Endothelial cell of umbilical vein (primary cell): ENCODE results near the gene UROC1. TPM values are rescaled to one million over a fixed set of nuclear protein-coding genes. Genes with fewer than 3 reads are reported as not detected.

ENCODE experiments used
- BruUV-seq: library from RNA; stranded (reverse); fragments of 400-500 nt; replicated peaks from 2 replicates; lab custom pipeline; 2021; lab: Mats Ljungman, UMichigan
- CTCF ChIA-PET: fragments of 300-600, 350-600 bp; sonication (Branson Sonifier 250); formaldehyde crosslinking; loops from one replicate; lab custom pipeline; 2021; ENCODE audit warnings: antibody characterized with exemption, inconsistent platforms; lab: Charles Lee
- POLR2A ChIA-PET: fragments of 300-600, 350-600 bp; sonication (Branson Sonifier 250); formaldehyde crosslinking; loops from one replicate; lab custom pipeline; 2021; ENCODE audit warnings: antibody characterized with exemption, inconsistent platforms; lab: Charles Lee
- DNase-seq: peaks from one replicate; pipeline ENCODE4 v3.0.0-alpha.2; 2011; ENCODE audit warnings: low read depth, low spot score
- FAIRE-seq: peaks from 2 replicates; lab custom pipeline; 2011; peaks lifted over from hg19 to GRCh38; lab: Jason Lieb, UNC
- H2AFZ ChIP-seq: 2 replicates; pipeline ENCODE4 v1.6.0; 2012; ENCODE audit warnings: low read depth, low read length, control low read depth, inconsistent platforms
- H3K27ac ChIP-seq: 2 replicates; pipeline ENCODE4 v1.5.1; 2011; ENCODE audit warnings: low read depth, mild to moderate bottlenecking, control low read depth, low read length, moderate library complexity; ENCODE audit not compliant: insufficient read depth
- H3K27me3 ChIP-seq, 2 experiments: 2 replicates each; pipeline versions ENCODE4 v1.6.0 to v1.6.1; 2011; ENCODE audit warnings: low read length in 2 of 2, mixed read lengths in 1 of 2; ENCODE audit not compliant: control insufficient read depth in 2 of 2, insufficient read depth in 2 of 2
- H3K36me3 ChIP-seq, 2 experiments: 2 replicates in 1 of 2; 3 replicates in 1 of 2; pipeline ENCODE4 v1.5.1; 2011; ENCODE audit warnings: low read length in 2 of 2, mild to moderate bottlenecking in 1 of 2, moderate library complexity in 1 of 2; ENCODE audit not compliant: control insufficient read depth in 2 of 2, insufficient read depth in 2 of 2; ENCODE audit errors: extremely low read depth in 1 of 2
- H3K4me1 ChIP-seq: 3 replicates; pipeline ENCODE4 v1.5.1; 2011; ENCODE audit warnings: mild to moderate bottlenecking, low read length; ENCODE audit not compliant: control insufficient read depth, insufficient read depth; ENCODE audit errors: extremely low read depth
- H3K4me2 ChIP-seq: 2 replicates; pipeline ENCODE4 v1.6.1; 2011; ENCODE audit warnings: low read length, control low read depth, mixed read lengths; ENCODE audit not compliant: insufficient read depth
- H3K4me3 ChIP-seq, 3 experiments: fragments of 200-600 bp in 1 of 3; sonication (generic), shearing (Covaris generic) in 1 of 3; replicated peaks in 1 of 3; 2 replicates each; pipeline ENCODE4 v1.5.1; 2011 to 2016; ENCODE audit warnings: control low read depth in 3 of 3, low read length in 3 of 3, mild to moderate bottlenecking in 2 of 3, inconsistent platforms in 1 of 3, low read depth in 1 of 3, moderate library complexity in 1 of 3; ENCODE audit not compliant: insufficient read depth in 1 of 3
- H3K79me2 ChIP-seq: 2 replicates; pipeline ENCODE4 v1.6.0; 2012; ENCODE audit warnings: low read length, inconsistent platforms; ENCODE audit not compliant: control insufficient read depth, insufficient read depth
- H3K9ac ChIP-seq: replicated peaks from 2 replicates; pipeline ENCODE3; 2011; ENCODE audit warnings: low read length, control low read depth; ENCODE audit not compliant: insufficient read depth; ENCODE audit errors: extremely low read depth
- H3K9me1 ChIP-seq: replicated peaks from 3 replicates; pipeline ENCODE4 v1.6.0; 2011; ENCODE audit warnings: mild to moderate bottlenecking, low read length; ENCODE audit not compliant: control insufficient read depth, insufficient read depth; ENCODE audit errors: extremely low read depth
- H3K9me3 ChIP-seq: replicated peaks from 2 replicates; pipeline ENCODE4 v1.5.1; 2012; ENCODE audit warnings: low read length, inconsistent platforms; ENCODE audit not compliant: control insufficient read depth, insufficient read depth
- H4K20me1 ChIP-seq: replicated peaks from 2 replicates; pipeline ENCODE3; 2011; ENCODE audit warnings: mild to moderate bottlenecking, low read length; ENCODE audit not compliant: control insufficient read depth, insufficient read depth; ENCODE audit errors: extremely low read depth
- CTCF ChIP-seq, 2 donors: IDR thresholded peaks; 1 replicate in 1 of 2; 2 replicates in 1 of 2; pipeline ENCODE4 v1.5.1; 2011; ENCODE audit warnings: low read length in 2 of 2, mild to moderate bottlenecking in 2 of 2, moderate library complexity in 2 of 2, control low read depth in 1 of 2, inconsistent platforms in 1 of 2, low read depth in 1 of 2; ENCODE audit not compliant: insufficient read depth in 1 of 2; ENCODE audit errors: extremely low read depth in 1 of 2
- EZH2 ChIP-seq: IDR thresholded peaks from 2 replicates; pipeline ENCODE4 v1.6.1; 2012; ENCODE audit warnings: borderline replicate concordance, low read depth, mild to moderate bottlenecking, moderate library complexity, low read length, inconsistent platforms; ENCODE audit not compliant: severe bottlenecking
- GATA2 ChIP-seq: IDR thresholded peaks from 2 replicates; pipeline ENCODE4 v1.7.0; 2011; ENCODE audit warnings: low read depth, mild to moderate bottlenecking, moderate library complexity, mixed read lengths, low read length; ENCODE audit not compliant: insufficient read length, insufficient read depth
- JUN ChIP-seq: IDR thresholded peaks from 2 replicates; pipeline ENCODE4 v1.6.1; 2011; ENCODE audit warnings: borderline replicate concordance, low read depth; ENCODE audit not compliant: insufficient read length, insufficient read depth
- MYC ChIP-seq: IDR thresholded peaks from one replicate; pipeline ENCODE4 v1.6.1; 2011; ENCODE audit warnings: mild to moderate bottlenecking, low read depth, low read length
- POLR2A ChIP-seq: IDR thresholded peaks from 2 replicates; pipeline ENCODE4 v1.6.1; 2012; ENCODE audit warnings: low read depth, mild to moderate bottlenecking, control low read depth, low read length
- dilution Hi-C: fragments of 300-500 bp; cut with MboI; formaldehyde crosslinking; loops from one replicate; pipeline ENCODE4 v1.15.0; 2019; ENCODE audit warnings: low sequenced_read_pairs; ENCODE audit not compliant: extremely low pct_ligation_motif_present
- intact Hi-C: fragments of 100-400 bp; cut with micrococcal nuclease; formaldehyde crosslinking; loops from one replicate; pipeline ENCODE4 v1.10.0; 2022
- polyA plus RNA-seq, 4 experiments: library from polyadenylated mRNA; depleted of rRNA in 3 of 4; stranded (reverse) in 3 of 4; unstranded in 1 of 4; fragments of >200 nt; gene quantifications; 2 replicates each; pipeline versions ENCODE4 v1.2.1 to v1.2.3, GENCODE V29; 2011 to 2012; ENCODE audit warnings: missing spikeins in 1 of 4
- total RNA-seq: library from RNA; stranded (reverse); gene quantifications from 2 replicates; pipeline ENCODE4 v1.2.3, GENCODE V29; 2021

The UROC1 gene
- total and polyA plus RNA-seq, 2 donors (not counting 3 experiments of a cell fraction or from before 2014, with no cell fraction given): not detected

- no peaks in the 10 kb centered on the region for H3K79me2 ChIP-seq
- H3K9me3 ChIP-seq: no peaks in the 10 kb centered on the region
- H3K9ac ChIP-seq: no peak overlapping the region
- ChIA-PET CTCF (no interaction called here), POLR2A (no interaction called here)
- peaks cover 15% of the 10 kb centered on the region for H3K4me1 ChIP-seq
- TF ChIP-seq JUN (no peak), EZH2 (no peak)
- dilution Hi-C loops (no loop called here), intact Hi-C loops (no loop called here)
- no peaks in the 10 kb centered on the region for H3K36me3 ChIP-seq
- H3K27me3 ChIP-seq: no peaks in the 10 kb centered on the region
- no peak overlapping the region for H3K4me3 ChIP-seq
- DNase-seq: no peak
- H3K9me1 ChIP-seq: no peaks in the 10 kb centered on the region
- no peak overlapping the region for H3K27ac ChIP-seq
- no peaks in the 10 kb centered on the region for H4K20me1 ChIP-seq
- FAIRE-seq: no peak
- no TSS peak for BruUV-seq
- no peak overlapping the region for H3K4me2 ChIP-seq
- H2AFZ ChIP-seq: no peak overlapping the region
These were observed 34.2 kb downstream of the UROC1 start for GRCh38 chr3:126483321-126483761.

- POLR2A ChIA-PET: no interaction called here
- no peaks in the 10 kb centered on the region for H4K20me1 ChIP-seq
- TF ChIP-seq CTCF (IDR thresholded peaks at IDR 0.05; ENCODE audit: extremely low read depth in 1 of 2, insufficient read depth in 1 of 2, low read depth in 1 of 2, low read length in 2 of 2) (no peak), POLR2A (no peak), GATA2 (no peak), MYC (no peak)
These were observed 34.9 kb downstream of the UROC1 start for GRCh38 chr3:126482503-126483255.

More at GRCh38 chr3:126482503-126483255, 34.9 kb downstream of the UROC1 start:
- no peak overlapping the region for H3K9ac ChIP-seq
- no peaks in the 10 kb centered on the region for H3K9me1 ChIP-seq
- DNase-seq (no peak), FAIRE-seq (no peak)
- H3K4me3 ChIP-seq: no peak overlapping the region
- CTCF ChIA-PET: interaction anchor here (1.5 kb wide), 1 partner anchor 20 kb away, joined by 3 read pairs; no protein-coding TSS in a partner anchor
- H3K4me2 ChIP-seq: no peak overlapping the region
- H3K4me1 ChIP-seq: peaks cover 13% of the 10 kb centered on the region
- H3K79me2 ChIP-seq: no peaks in the 10 kb centered on the region
- H3K36me3 ChIP-seq: no peaks in the 10 kb centered on the region
- dilution Hi-C loops: no loop called here
- no peaks in the 10 kb centered on the region for H3K9me3 ChIP-seq
- no peaks in the 10 kb centered on the region for H3K27me3 ChIP-seq
- no peak overlapping the region for H2AFZ ChIP-seq
- intact Hi-C loops: no loop called here
- no TSS peak for BruUV-seq
- H3K27ac ChIP-seq: no peak overlapping the region
